Measurements from ENCODE around the gene SERPINA9.

The SERPINA9 gene

DNA sequence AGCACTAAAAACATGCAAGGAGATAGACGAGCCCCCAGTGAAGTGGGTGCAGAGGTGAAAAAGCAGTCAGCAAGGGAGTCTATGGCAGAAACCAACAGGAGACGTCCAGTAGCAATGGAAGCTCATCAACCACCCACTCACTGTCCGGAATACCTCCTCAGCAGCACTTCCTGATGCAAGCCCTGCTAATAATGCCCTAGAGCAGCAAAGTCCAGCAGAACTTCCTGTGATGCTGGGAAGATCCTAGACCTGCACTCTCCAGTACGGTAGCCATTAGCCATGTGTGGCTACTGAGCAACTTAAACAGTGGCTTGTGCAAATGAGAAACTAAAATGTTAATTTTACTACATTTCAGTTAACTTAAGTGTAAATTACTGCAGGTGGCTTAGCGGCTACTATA lies 11.0 kb downstream of the SERPINA9 start:
- CTCF ChIA-PET = interaction anchor here (1.1 kb wide), 1 partner anchor 32 kb away, joined by 3 read pairs; no protein-coding TSS in a partner anchor
- H3K4me1 ChIP-seq (ENCODE audit: control insufficient read depth, insufficient read depth, low read length) = no peaks in the 10 kb centered on the region
- no peaks in the 10 kb centered on the region for H3K36me3 ChIP-seq (ENCODE audit: control insufficient read depth in 2 of 2, insufficient read depth in 1 of 2, low read length in 2 of 2)
- POLR2A ChIA-PET = no interaction called here
- TF ChIP-seq ZNF776 (tag by site-specific recombination; IDR thresholded peaks at IDR 0.05; ENCODE audit: borderline replicate concordance) (no peak), PATZ1 (tag by site-specific recombination; IDR thresholded peaks at IDR 0.05) (no peak)
- no peaks in the 10 kb centered on the region for H3K9me3 ChIP-seq (ENCODE audit: control insufficient read depth, insufficient read depth, low read depth, low read length)
- no peak overlapping the region for H3K4me3 ChIP-seq (ENCODE audit: low read depth, low read length)
- H3K27ac ChIP-seq (ENCODE audit: extremely low read depth, low read depth, low read length) = no peak overlapping the region

DNA sequence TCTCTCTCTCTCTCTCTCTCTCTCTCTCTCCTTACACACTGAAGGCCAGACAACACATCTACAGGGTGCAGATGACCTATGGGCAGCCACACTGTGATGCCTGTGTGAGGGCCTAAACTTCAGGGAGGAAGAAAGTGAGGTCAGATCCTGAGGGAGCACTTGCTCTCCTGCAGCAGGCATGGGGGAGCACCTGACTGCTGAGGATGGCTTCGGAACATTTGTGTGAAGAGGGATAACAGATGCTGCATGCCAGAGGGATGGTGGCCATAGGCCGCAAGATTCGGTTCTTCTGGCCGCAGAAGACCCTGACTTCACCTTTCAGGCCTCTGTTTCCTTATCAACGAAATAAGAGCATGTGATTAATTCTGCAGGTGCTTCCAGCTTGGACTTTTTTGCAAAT lies 11.7 kb downstream of the SERPINA9 start:
- no peak overlapping the region for H3K27ac ChIP-seq (ENCODE audit: extremely low read depth, low read depth, low read length)
- no peaks in the 10 kb centered on the region for H3K9me3 ChIP-seq (ENCODE audit: control insufficient read depth, insufficient read depth, low read depth, low read length)
- no peaks in the 10 kb centered on the region for H3K36me3 ChIP-seq (ENCODE audit: control insufficient read depth in 2 of 2, insufficient read depth in 1 of 2, low read length in 2 of 2)
- no peak overlapping the region for H3K4me3 ChIP-seq (ENCODE audit: low read depth, low read length)
- TF ChIP-seq OVOL3 (tag by site-specific recombination; IDR thresholded peaks at IDR 0.05) (no peak), ZNF768 (tag by site-specific recombination; IDR thresholded peaks at IDR 0.05) (no peak), KLF7 (tag by site-specific recombination; IDR thresholded peaks at IDR 0.05; ENCODE audit: borderline replicate concordance) (no peak), REPIN1 (tag by site-specific recombination; IDR thresholded peaks at IDR 0.05; ENCODE audit: low read depth) (no peak), ZBTB7A (tag by site-specific recombination; IDR thresholded peaks at IDR 0.05; ENCODE audit: low read depth) (no peak), ZNF639 (tag by site-specific recombination; IDR thresholded peaks at IDR 0.05) (no peak), KLF10 (tag by site-specific recombination; IDR thresholded peaks at IDR 0.05) (no peak), TSHZ1 (tag by site-specific recombination; IDR thresholded peaks at IDR 0.05; ENCODE audit: borderline replicate concordance) (no peak), HOXA7 (CRISPR knock-in tag; IDR thresholded peaks at IDR 0.05; ENCODE audit: borderline replicate concordance) (no peak), ZNF670 (tag by site-specific recombination; IDR thresholded peaks at IDR 0.05; ENCODE audit: low read depth) (no peak), INSM2 (tag by site-specific recombination; IDR thresholded peaks at IDR 0.05) (no peak), ZNF747 (tag by site-specific recombination; IDR thresholded peaks at IDR 0.05) (no peak), ZNF514 (tag by site-specific recombination; IDR thresholded peaks at IDR 0.05) (no peak)
- TF ChIP-seq, protein P1, sequence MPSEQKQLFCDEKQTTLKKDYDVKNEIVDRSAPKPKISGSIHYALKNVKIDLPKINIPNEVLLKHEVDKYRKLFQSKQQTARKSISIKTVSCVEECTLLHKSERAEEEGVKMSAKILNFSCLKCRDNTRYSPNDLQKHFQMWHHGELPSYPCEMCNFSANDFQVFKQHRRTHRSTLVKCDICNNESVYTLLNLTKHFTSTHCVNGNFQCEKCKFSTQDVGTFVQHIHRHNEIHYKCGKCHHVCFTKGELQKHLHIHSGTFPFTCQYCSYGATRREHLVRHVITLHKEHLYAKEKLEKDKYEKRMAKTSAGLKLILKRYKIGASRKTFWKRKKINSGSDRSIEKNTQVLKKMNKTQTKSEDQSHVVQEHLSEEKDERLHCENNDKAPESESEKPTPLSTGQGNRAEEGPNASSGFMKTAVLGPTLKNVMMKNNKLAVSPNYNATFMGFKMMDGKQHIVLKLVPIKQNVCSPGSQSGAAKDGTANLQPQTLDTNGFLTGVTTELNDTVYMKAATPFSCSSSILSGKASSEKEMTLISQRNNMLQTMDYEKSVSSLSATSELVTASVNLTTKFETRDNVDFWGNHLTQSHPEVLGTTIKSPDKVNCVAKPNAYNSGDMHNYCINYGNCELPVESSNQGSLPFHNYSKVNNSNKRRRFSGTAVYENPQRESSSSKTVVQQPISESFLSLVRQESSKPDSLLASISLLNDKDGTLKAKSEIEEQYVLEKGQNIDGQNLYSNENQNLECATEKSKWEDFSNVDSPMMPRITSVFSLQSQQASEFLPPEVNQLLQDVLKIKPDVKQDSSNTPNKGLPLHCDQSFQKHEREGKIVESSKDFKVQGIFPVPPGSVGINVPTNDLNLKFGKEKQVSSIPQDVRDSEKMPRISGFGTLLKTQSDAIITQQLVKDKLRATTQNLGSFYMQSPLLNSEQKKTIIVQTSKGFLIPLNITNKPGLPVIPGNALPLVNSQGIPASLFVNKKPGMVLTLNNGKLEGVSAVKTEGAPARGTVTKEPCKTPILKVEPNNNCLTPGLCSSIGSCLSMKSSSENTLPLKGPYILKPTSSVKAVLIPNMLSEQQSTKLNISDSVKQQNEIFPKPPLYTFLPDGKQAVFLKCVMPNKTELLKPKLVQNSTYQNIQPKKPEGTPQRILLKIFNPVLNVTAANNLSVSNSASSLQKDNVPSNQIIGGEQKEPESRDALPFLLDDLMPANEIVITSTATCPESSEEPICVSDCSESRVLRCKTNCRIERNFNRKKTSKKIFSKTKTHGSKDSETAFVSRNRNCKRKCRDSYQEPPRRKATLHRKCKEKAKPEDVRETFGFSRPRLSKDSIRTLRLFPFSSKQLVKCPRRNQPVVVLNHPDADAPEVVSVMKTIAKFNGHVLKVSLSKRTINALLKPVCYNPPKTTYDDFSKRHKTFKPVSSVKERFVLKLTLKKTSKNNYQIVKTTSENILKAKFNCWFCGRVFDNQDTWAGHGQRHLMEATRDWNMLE (tag by site-specific recombination; conservative IDR thresholded peaks at IDR 0.05; ENCODE audit: low read depth) = no peak
- POLR2A ChIA-PET = no interaction called here
- no peaks in the 10 kb centered on the region for H3K4me1 ChIP-seq (ENCODE audit: control insufficient read depth, insufficient read depth, low read length)
- CTCF ChIA-PET = no interaction called here
